GM10266 (cell line): Measurements from ENCODE around the gene IGDCC3.

Experiments
- DNase-seq: peaks from one replicate; pipeline ENCODE4 v3.0.0; 2012; ENCODE audit errors: extremely low spot score
- CTCF ChIP-seq: IDR thresholded peaks from 2 replicates; pipeline ENCODE4 v1.5.1; 2012; ENCODE audit warnings: mild to moderate bottlenecking, low read depth; ENCODE audit not compliant: control insufficient read depth, insufficient read depth; ENCODE audit errors: missing control alignments

The IGDCC3 gene

GRCh38 chr15:65377976-65378366 is at the start of gene IGDCC3:
Gene IGDCC3, minus strand, starts transcription at chr15:65378002. Its CDS starts 214 bp downstream, at chr15:65377788.
- no peak for TF ChIP-seq CTCF
- DNase-seq = no peak

- no peak for DNase-seq
- no peak for TF ChIP-seq CTCF
Observed at GRCh38 chr15:65426216-65426853, 48.5 kb upstream of the IGDCC3 start.

- no peak for TF ChIP-seq CTCF
- no peak for DNase-seq
Observed at GRCh38 chr15:65424683-65425082, 46.9 kb upstream of the IGDCC3 start.

GRCh38 chr15:65423976-65424679 is 46.3 kb upstream of the IGDCC3 start:
- no peak for DNase-seq
- TF ChIP-seq CTCF = no peak

- TF ChIP-seq CTCF = no peak
- no peak for DNase-seq
Observed at GRCh38 chr15:65423150-65423975, 45.6 kb upstream of the IGDCC3 start.

- TF ChIP-seq CTCF = no peak
- DNase-seq = peak; percentile 78
Observed at GRCh38 chr15:65421360-65422215, 43.8 kb upstream of the IGDCC3 start.
